HG03064 (cell line): ENCODE data around the gene CD109.
"Not testable (repeated sequence)": the region's sequence is repeated elsewhere in the genome, so short reads cannot be mapped to it uniquely, and the experiment has no call there.

ENCODE experiments used
- ATAC-seq: cut with Tn5 transposase; IDR thresholded peaks from one replicate; pipeline ENCODE4 v1.9.1; 2021; ENCODE audit warnings: low read depth; ENCODE audit not compliant: unreplicated experiment

The CD109 gene

GRCh38 chr6:73695619-73696421, at the start of gene CD109:
Gene CD109 (plus strand): TSS chr6:73696203. CDS start chr6:73696216, 13 bp downstream.
- ATAC-seq: peak; percentile 53

- no peak for ATAC-seq
Observed at GRCh38 chr6:73648166-73648565, 47.8 kb upstream of the CD109 start.

GRCh38 chr6:73649783-73650182, 46.2 kb upstream of the CD109 start:
- no peak for ATAC-seq

GRCh38 chr6:73652637-73653570, 43.1 kb upstream of the CD109 start:
- ATAC-seq: peak; percentile 48

GRCh38 chr6:73653571-73654424, 42.2 kb upstream of the CD109 start, which contains the start of gene SLC17A5:
Gene SLC17A5 (minus strand): TSS chr6:73653992. CDS start chr6:73653886, 106 bp downstream.
- peak; percentile 93 for ATAC-seq

- no peak for ATAC-seq
Observed at GRCh38 chr6:73655341-73655917, 40.6 kb upstream of the CD109 start.

- no peak for ATAC-seq
Observed at GRCh38 chr6:73656531-73657145, 39.4 kb upstream of the CD109 start.

GRCh38 chr6:73657201-73657600, 38.8 kb upstream of the CD109 start:
- ATAC-seq: no peak

GRCh38 chr6:73664701-73665100, 31.3 kb upstream of the CD109 start:
- ATAC-seq: no peak

GRCh38 chr6:73665686-73666319, 30.2 kb upstream of the CD109 start:
- ATAC-seq: peak; percentile 70

GRCh38 chr6:73666393-73666792, 29.6 kb upstream of the CD109 start:
- no peak for ATAC-seq

GRCh38 chr6:73667798-73668197, 28.2 kb upstream of the CD109 start:
- no peak for ATAC-seq

- no peak for ATAC-seq
Observed at GRCh38 chr6:73669005-73669404, 27.0 kb upstream of the CD109 start.

- no peak for ATAC-seq
Observed at GRCh38 chr6:73671911-73672685, 23.9 kb upstream of the CD109 start.

GRCh38 chr6:73675466-73676098, 20.4 kb upstream of the CD109 start:
- peak; percentile 89 for ATAC-seq

GRCh38 chr6:73679009-73679408, 17.0 kb upstream of the CD109 start:
- no peak for ATAC-seq

- ATAC-seq: not testable (repeated sequence)
Observed at GRCh38 chr6:73679846-73680245, 16.2 kb upstream of the CD109 start.
